NCI-H2107 treated with DMSO at 0.1 percent for 48 hours (cell line): ENCODE results near the gene ENTHD1.
"Not testable (repeated sequence)": the region's sequence is repeated elsewhere in the genome, so short reads cannot be mapped to it uniquely, and the experiment has no call there.

Source experiments
- DNase-seq: peaks from one replicate; lab custom pipeline; 2025; ENCODE audit not compliant: unreplicated experiment; lab: John Stamatoyannopoulos, UW

Gene ENTHD1

GRCh38 chr22:39852799-39853198, 40.8 kb downstream of the ENTHD1 start:
- no peak for DNase-seq

GRCh38 chr22:39851606-39852315, 41.8 kb downstream of the ENTHD1 start:
- no peak for DNase-seq

DNA sequence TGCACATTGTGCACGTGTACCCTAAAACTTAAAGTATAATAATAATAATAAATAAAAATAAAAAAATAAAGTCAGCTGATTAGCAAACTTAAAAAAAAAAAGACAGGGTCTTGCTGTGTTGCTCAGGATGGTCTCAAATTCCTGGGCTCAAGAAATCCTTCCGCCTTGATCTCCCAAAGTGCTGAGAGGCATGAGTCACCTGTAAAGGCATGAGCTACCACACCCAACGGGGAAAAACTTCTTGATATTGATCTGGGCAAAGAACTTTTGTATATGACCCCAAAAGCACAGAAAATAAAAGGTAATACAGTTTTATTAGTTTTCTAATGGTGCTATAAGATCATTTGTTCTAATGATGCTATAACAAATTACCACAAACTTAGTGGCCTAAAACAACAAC, 46.1 kb downstream of the ENTHD1 start:
- DNase-seq, result no peak

DNA sequence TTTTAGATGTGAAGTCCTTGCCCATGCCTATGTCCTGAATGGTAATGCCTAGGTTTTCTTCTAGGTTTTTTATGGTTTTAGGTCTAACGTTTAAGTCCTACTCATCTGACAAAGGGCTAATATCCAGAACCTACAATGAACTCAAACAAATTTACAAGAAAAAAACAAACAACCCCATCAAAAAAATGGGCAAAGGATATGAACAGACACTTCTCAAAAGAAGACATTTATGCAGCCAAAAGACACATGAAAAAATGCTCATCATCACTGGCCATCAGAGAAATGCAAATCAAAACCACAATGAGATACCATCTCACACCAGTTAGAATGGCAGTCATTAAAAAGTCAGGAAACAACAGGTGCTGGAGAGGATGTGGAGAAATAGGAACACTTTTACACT, 47.0 kb downstream of the ENTHD1 start:
- not testable (repeated sequence) for DNase-seq

DNA sequence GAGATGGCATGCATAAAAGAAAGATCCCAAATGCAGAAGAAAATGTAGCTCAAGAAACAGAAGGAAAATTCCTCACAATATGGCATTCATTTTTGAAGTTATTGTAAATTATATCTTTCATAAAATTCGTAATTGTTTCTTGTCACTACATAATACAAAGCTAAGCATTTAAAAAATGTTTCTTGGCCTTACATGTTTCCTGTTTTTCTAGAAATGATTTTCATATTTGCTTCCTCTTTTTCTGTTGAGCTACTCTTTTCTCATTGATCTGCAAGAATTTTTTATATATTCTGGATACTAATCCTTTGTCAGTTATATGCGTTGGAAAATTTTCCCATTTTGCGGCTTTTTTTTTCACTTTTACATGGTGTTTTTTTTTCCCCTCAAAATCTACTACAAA, 48.0 kb downstream of the ENTHD1 start:
- DNase-seq, result no peak

DNA sequence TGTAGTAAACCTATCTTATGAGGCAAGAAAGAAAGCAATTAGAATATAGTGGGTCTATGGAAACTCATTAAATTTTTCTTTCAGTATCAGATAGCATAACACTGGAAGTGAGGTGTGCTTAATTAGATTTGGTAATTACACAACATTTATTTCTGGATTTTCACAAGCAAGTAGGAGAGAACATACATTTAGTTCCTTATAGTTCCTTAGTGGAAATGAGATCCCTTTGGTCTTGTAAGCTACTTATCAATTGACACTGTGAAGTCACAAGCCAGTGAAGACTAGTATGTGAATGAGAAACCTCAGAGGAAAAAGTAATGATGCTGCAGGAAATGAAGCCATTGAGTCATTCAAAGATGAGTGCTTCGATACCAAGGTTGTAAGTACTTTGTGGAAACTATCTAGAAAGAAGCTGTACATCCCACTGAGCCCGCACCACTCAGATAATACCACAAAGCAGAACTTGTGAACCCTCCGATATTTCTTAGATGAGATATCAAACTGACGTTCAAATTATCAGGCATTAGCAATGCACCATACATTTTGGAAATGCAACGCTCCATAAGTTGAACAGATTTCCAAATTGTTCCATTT, 53.5 kb downstream of the ENTHD1 start:
- no peak for DNase-seq

DNA sequence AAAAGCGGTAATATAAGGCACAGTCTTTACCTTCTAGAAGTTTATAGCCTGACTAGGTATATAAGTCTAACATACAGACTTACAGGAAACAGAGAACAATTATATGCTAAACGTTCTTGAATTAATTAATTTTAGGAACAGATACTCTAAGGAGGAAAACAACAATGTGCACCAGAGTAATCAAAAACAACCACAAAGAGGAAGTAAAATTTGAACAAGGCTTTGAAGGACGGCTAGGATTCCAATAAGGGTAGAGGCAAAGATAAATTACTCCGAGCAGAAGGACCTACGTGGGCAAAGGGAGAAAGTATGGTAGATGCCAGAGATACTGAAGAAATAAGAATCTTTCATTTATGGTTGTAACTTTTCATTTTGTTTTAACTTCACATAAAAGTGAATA, 54.4 kb downstream of the ENTHD1 start:
- DNase-seq, result no peak

- no peak for DNase-seq
These were observed 60.0 kb downstream of the ENTHD1 start for GRCh38 chr22:39833610-39834009.

GRCh38 chr22:39833093-39833492, 60.5 kb downstream of the ENTHD1 start:
- DNase-seq, result no peak

- DNase-seq, result no peak
These were observed 60.9 kb downstream of the ENTHD1 start for GRCh38 chr22:39832627-39833074.

DNA sequence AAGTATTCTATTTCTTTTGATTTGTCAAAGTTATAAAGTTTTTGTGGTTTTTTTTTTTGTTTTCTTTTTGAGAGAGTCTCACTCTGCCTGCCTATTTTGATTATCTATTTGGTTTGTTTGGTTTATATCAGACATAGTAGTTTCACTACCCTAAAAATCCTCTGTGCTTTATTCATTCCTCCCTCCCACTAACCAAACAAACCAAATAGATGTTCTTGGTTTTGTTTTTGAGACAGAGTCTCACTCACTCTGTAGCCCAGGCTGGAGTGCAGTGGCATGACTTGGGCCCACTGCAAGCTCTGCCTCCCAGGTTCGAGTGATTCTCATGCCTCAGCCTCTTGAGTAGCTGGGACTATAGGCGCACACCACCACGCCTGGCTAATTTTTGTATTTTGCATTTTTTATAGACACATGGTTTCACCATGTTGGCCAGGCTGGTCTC, 67.9 kb downstream of the ENTHD1 start:
- no peak for DNase-seq

GRCh38 chr22:39821008-39821407, 72.6 kb downstream of the ENTHD1 start:
- DNase-seq, result no peak

- no peak for DNase-seq
These were observed 73.3 kb downstream of the ENTHD1 start for GRCh38 chr22:39820256-39820655.

DNA sequence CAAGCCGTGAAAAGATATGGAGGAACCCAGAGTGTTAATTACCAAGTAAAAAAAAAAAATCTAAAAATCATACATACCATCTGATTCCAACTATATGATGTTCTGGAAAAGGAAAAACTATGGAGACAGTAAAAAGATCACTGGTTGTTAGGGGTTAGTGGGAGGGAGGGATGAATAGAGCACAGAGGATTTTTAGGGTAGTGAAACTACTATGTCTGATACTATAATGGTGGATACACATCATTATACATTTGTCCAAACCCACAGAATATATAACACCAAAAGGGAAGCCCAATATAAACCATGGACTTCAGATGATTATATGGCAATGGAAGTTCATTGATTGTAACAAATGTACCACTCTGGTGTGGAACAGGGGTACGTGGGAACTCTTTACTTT, 74.1 kb downstream of the ENTHD1 start:
- DNase-seq, result no peak

- DNase-seq, result no peak
These were observed 75.5 kb downstream of the ENTHD1 start for GRCh38 chr22:39818094-39818493.

DNA sequence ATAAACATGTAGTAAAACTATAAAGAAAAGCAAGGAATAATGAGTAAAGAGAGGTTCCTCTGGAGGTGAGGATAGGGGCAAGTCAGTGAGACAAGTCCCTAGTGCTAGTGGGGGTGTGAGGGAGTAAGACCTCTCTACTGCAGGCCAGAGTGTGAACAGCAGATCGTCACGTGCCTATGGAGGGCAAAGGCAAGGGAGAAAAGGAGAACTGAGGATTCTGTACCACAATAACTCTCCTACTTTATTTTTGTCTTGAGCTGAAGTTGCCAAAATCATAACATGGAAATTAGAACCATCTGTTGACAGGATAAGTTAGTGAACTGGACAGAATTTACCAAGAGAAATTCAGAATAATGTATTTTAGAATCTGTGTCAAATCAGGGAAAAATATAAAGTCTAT, 77.6 kb downstream of the ENTHD1 start:
- DNase-seq, result no peak

DNA sequence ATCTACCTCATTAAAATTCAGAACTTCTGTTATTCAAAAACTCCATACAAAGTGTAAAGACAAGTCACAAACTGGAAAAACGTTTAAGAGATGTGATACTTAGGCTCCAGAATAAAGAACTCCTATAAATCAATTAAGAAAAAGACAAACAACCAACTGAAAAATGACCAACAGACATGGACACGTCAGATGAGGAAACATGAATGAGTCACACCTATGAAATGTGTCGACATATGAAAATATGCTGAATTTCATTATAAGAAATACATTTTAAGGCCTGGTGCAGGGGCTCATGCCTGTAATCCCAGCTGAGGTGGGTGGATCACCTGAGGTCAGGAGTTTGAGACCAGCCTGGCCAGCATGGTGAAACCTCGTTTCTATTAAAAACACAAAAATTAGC, 78.7 kb downstream of the ENTHD1 start:
- no peak for DNase-seq

DNA sequence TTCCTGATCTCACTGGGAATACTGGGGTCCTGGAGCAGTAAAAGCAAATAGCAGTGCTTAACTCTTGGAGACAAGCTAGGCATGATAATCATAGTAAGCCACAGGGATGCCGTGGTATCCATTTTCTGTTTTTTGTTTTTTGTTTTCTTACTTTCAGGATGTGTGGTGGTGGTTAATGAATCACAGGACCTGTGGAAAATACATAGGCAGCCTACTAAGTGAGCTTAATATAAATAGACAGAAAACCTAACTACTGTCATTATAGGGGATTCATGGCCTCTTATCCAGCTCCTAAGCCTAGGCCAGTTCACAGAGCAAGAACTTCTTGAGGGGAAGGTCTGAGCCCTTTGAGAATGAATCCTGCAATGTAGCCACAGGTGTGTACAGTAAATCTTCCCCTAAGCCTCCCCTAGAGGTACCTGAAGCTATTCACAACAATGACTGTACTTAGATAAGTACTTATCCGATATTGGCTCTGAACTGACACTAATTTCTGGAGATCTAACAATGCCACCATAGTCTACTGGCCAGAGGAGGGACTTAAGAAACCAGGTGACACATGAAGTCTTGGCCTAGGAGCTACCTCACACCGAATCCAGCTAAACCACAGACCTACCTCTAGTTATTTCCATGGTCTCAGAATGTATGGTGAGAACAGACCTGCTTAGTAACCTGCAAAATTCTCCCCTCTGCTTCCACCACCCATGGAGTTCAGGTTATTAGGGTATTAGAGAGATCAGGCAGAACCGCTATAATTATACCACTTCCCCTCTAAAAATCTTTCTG, 83.6 kb downstream of the ENTHD1 start:
- no peak for DNase-seq

DNA sequence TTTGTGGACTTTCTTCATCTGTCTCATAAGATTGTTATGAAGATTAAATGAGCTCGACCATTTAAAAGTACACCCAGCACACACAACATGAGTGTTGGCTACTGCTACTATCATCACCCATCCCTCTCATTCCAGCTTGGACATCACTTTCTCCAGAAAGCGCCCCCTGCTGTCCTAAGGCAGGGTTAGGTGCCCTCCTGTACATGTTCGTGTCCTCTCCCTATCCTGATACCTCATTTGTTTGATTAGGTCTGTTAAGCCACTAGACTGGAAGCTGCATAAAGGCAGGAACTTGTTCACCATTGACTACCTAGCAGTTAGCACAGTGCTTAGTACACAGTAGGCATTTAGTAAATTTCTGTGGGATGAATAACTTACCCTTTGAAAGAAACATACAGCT, 85.5 kb downstream of the ENTHD1 start:
- no peak for DNase-seq

DNA sequence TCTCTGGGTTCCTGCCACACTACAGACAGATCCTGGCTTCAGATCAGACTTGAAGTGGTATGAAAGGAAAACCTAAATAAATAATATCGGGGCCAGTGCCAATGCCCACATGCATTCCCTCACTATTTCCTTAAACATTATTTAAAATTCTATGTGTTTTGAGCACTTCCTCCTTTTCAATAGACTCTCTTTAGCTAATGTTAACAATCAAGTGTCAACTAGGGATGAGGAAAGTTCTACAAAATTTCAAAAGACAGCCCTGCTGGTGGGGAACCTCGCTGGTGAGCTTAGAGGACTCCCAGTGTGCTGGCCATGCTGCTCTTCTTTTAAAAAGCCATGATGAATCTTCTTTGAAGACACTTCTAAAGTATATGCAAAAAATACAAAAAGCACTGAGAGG, 87.5 kb downstream of the ENTHD1 start:
- no peak for DNase-seq

- DNase-seq, result no peak
These were observed 88.4 kb downstream of the ENTHD1 start for GRCh38 chr22:39805117-39805516.

- no peak for DNase-seq
These were observed 90.9 kb downstream of the ENTHD1 start for GRCh38 chr22:39802682-39803081.
